Fibroblast of peridontal ligament (primary cell): ENCODE data around the gene FAM107B.

ENCODE experiments used
- DNase-seq: peaks from one replicate; pipeline ENCODE4 v3.0.0-alpha.2; 2010; ENCODE audit errors: extremely low read depth

Gene FAM107B

GRCh38 chr10:14499601-14499904 is 275.1 kb downstream of the FAM107B start:
- DNase-seq: no peak

- DNase-seq: no peak
Measured at GRCh38 chr10:14498326-14498725, 276.4 kb downstream of the FAM107B start.

GRCh38 chr10:14491811-14492210 is 282.9 kb downstream of the FAM107B start:
- DNase-seq: no peak

- no peak for DNase-seq
Measured at GRCh38 chr10:14489522-14490177, 285.0 kb downstream of the FAM107B start.

- peak; percentile 73 for DNase-seq
Measured at GRCh38 chr10:14487488-14487883, 287.2 kb downstream of the FAM107B start.

- DNase-seq: peak; percentile 44
Measured at GRCh38 chr10:14486777-14487487, 287.8 kb downstream of the FAM107B start.

- peak; percentile 59 for DNase-seq
Measured at GRCh38 chr10:14485986-14486385, 288.7 kb downstream of the FAM107B start.

- no peak for DNase-seq
Measured at GRCh38 chr10:14483417-14483816, 291.3 kb downstream of the FAM107B start.

GRCh38 chr10:14481752-14482151 is 292.9 kb downstream of the FAM107B start:
- DNase-seq: no peak

GRCh38 chr10:14481014-14481413 is 293.7 kb downstream of the FAM107B start:
- DNase-seq: no peak

GRCh38 chr10:14478604-14479003 is 296.1 kb downstream of the FAM107B start:
- peak; percentile 99 for DNase-seq

- no peak for DNase-seq
Measured at GRCh38 chr10:14478201-14478600, 296.5 kb downstream of the FAM107B start.

GRCh38 chr10:14477408-14477710 is 297.3 kb downstream of the FAM107B start:
- DNase-seq: peak; percentile 97

- DNase-seq: peak; percentile 92
Measured at GRCh38 chr10:14476641-14477407, 297.9 kb downstream of the FAM107B start.

- no peak for DNase-seq
Measured at GRCh38 chr10:14476006-14476405, 298.7 kb downstream of the FAM107B start.

GRCh38 chr10:14474656-14475055 is 300.0 kb downstream of the FAM107B start:
- peak; percentile 57 for DNase-seq

- no peak for DNase-seq
Measured at GRCh38 chr10:14470920-14471319, 303.8 kb downstream of the FAM107B start.

GRCh38 chr10:14468726-14469125 is 306.0 kb downstream of the FAM107B start:
- no peak for DNase-seq
